Measurements from ENCODE around the gene NYAP2. TPM values are rescaled to one million over a fixed set of nuclear protein-coding genes. Genes with fewer than 3 reads are reported as not detected.

The NYAP2 gene
- total and polyA plus RNA-seq, 10 of the 15 experiments (the other 5 are each of a cell fraction or from before 2014, with no cell fraction given), result 0.03 TPM; not detected in 9

DNA sequence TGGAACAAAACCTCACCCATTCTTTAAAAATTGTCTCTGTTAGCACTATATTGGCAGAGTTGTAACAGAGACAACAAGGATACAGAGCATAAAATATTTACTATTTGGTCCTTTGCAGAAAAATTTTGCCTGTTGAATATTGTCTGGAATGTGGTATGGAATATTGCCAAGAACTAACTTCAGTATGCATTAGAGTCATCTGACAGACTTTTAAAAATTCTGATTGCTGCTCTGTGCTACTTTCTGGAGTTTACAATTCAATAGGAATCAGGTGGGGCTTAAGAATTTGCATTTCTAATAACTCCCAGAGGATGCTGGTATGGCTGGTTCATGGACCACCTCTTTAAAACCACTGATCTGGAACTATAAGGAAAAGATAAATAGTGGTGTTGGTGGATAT, 32.8 kb upstream of the NYAP2 start (continued):
- TF ChIP-seq, protein P1, sequence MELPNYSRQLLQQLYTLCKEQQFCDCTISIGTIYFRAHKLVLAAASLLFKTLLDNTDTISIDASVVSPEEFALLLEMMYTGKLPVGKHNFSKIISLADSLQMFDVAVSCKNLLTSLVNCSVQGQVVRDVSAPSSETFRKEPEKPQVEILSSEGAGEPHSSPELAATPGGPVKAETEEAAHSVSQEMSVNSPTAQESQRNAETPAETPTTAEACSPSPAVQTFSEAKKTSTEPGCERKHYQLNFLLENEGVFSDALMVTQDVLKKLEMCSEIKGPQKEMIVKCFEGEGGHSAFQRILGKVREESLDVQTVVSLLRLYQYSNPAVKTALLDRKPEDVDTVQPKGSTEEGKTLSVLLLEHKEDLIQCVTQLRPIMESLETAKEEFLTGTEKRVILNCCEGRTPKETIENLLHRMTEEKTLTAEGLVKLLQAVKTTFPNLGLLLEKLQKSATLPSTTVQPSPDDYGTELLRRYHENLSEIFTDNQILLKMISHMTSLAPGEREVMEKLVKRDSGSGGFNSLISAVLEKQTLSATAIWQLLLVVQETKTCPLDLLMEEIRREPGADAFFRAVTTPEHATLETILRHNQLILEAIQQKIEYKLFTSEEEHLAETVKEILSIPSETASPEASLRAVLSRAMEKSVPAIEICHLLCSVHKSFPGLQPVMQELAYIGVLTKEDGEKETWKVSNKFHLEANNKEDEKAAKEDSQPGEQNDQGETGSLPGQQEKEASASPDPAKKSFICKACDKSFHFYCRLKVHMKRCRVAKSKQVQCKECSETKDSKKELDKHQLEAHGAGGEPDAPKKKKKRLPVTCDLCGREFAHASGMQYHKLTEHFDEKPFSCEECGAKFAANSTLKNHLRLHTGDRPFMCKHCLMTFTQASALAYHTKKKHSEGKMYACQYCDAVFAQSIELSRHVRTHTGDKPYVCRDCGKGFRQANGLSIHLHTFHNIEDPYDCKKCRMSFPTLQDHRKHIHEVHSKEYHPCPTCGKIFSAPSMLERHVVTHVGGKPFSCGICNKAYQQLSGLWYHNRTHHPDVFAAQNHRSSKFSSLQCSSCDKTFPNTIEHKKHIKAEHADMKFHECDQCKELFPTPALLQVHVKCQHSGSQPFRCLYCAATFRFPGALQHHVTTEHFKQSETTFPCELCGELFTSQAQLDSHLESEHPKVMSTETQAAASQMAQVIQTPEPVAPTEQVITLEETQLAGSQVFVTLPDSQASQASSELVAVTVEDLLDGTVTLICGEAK (IDR thresholded peaks at IDR 0.05; ENCODE audit: borderline replicate concordance), result no peak
- TF ChIP-seq NRF1 (conservative IDR thresholded peaks at IDR 0.05; ENCODE audit: low read depth, low read length), result no peak
- no peak for TF ChIP-seq LARP7 (IDR thresholded peaks at IDR 0.05)
- no peak for TF ChIP-seq HDGF (IDR thresholded peaks at IDR 0.05)
- TF ChIP-seq CHD1 (IDR thresholded peaks at IDR 0.05; ENCODE audit: low read depth, low read length), result no peak
- no peak for TF ChIP-seq CEBPB (IDR thresholded peaks at IDR 0.05; ENCODE audit: borderline replicate concordance in 1 of 2, low read depth in 2 of 2, low read length in 2 of 2)
- TF ChIP-seq MEF2B (IDR thresholded peaks at IDR 0.05; ENCODE audit: partially characterized antibody, poor library complexity, severe bottlenecking), result no peak
- no peak for TF ChIP-seq NFYB (IDR thresholded peaks at IDR 0.05; ENCODE audit: insufficient read depth, low read depth, low read length)
- no peak for TF ChIP-seq SMAD1 (IDR thresholded peaks at IDR 0.05; ENCODE audit: low read depth, partially characterized antibody)
- TF ChIP-seq FOS (IDR thresholded peaks at IDR 0.05; ENCODE audit: borderline replicate concordance, extremely low read depth, insufficient read length), result no peak

DNA sequence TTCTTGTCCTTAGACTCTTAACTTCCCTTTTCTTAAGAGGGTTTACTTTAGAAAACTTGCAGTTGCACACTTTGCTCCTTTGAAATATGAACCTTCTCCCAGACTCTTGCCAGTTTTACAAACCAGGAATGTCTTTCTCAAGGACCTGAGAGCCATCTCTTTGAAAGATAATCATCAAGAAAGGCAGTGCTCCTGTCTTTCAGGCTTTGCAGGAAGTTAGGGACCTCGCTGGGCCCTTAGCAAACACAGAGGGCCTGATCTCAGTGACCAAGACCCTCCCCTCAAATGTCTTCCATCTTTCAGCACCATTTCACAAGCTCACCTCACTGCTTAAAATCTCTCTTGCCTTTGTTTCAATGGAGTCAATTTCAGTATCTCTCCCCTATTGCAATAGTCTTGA, 32.0 kb upstream of the NYAP2 start:
- ChIA-PET SMC1A (ENCODE audit: uncharacterized antibody, unreplicated experiment) (no interaction called here), CTCF (no interaction called here), POLR2A (no interaction called here), RAD21 (ENCODE audit: unreplicated experiment) (no interaction called here)
- H3K27ac ChIP-seq (ENCODE audit: control insufficient read depth, insufficient read depth), result no peak overlapping the region
- ATAC-seq (no peak), FAIRE-seq (no peak), DNase-seq (ENCODE audit: low read depth, low spot score) (no peak)
- H3K4me1 ChIP-seq (ENCODE audit: control insufficient read depth, insufficient read depth, low read length), result no peaks in the 10 kb centered on the region
- H3K36me3 ChIP-seq (ENCODE audit: control insufficient read depth in 2 of 2, insufficient read depth in 2 of 2, low read length in 1 of 2), result no peaks in the 10 kb centered on the region
- no peak overlapping the region for H3K4me2 ChIP-seq (ENCODE audit: control insufficient read depth, insufficient read depth)
- H3K4me3 ChIP-seq, result no peak overlapping the region
- H3K9me3 ChIP-seq (replicated peaks; ENCODE audit: control insufficient read depth, insufficient read depth, low read length), result no peaks in the 10 kb centered on the region
- no peaks in the 10 kb centered on the region for H3K79me2 ChIP-seq (ENCODE audit: control insufficient read depth, insufficient read depth, low read length)
- no peak overlapping the region for H3K9ac ChIP-seq (ENCODE audit: control insufficient read depth, insufficient read depth, low read length)
- in situ Hi-C loops (cut with MboI), result no loop called here
- TF ChIP-seq TCF3 (IDR thresholded peaks at IDR 0.05; ENCODE audit: borderline replicate concordance, insufficient read depth, low read depth, low read length), result no peak
- TF ChIP-seq TAF1 (IDR thresholded peaks at IDR 0.05; ENCODE audit: borderline replicate concordance, low read depth, low read length), result no peak
- BruUV-seq (replicated peaks), result no TSS peak
- WGBS (ENCODE audit: insufficient coverage, insufficient replicate concordance, low lambda C conversion rate, missing lambda C conversion rate), result 0% methylated on average over 1 of the region's 1 CpG
- intact Hi-C loops (cut with micrococcal nuclease; ENCODE audit: unreplicated experiment), result no loop called here
- H4K20me1 ChIP-seq (ENCODE audit: control insufficient read depth, insufficient read depth), result no peaks in the 10 kb centered on the region
- H3K27me3 ChIP-seq (replicated peaks in 1 of 2; ENCODE audit: control insufficient read depth in 2 of 2, insufficient read depth in 2 of 2, low read length in 1 of 2), result no peaks in the 10 kb centered on the region
- no peak overlapping the region for H2AFZ ChIP-seq (ENCODE audit: control insufficient read depth, low read depth, low read length)

Data from GM12878 (cell line).